ENCODE data around the gene CDC25A. TPM values are rescaled to one million over a fixed set of nuclear protein-coding genes. Genes with fewer than 3 reads are reported as not detected.

Gene CDC25A
- total and polyA plus RNA-seq, 2 of the 8 experiments (the other 6 are each of a cell fraction or from before 2014, with no cell fraction given), result 20.7 to 62.1 TPM

DNA sequence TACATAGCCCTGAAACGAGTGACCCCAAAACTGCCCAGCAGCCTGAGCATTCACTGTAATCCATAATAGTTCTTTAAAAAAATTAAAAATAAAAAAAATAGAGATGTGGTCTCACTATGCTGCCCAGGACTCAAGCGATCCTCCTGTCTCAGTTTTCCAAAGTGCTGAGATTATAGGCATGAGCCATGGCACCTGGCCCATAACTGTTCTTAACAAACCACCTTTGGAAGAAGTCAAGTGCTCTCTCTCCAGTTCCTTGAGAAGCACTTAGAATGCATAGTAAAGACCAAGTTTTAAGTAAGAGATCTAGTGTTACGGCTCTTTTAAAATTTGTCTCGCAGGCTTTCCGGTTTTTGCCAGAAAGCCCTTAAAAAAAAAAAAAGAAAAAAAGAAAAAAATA, 8.2 kb downstream of the CDC25A start:
- no peak for DNase-seq (ENCODE audit: low read depth in 1 of 2, low spot score in 2 of 2)
- TF ChIP-seq RAD21 (IDR thresholded peaks at IDR 0.05 in 1 of 2, conservative IDR thresholded peaks at IDR 0.05 in 1 of 2; ENCODE audit: low read depth in 2 of 2, low read length in 2 of 2), result no peak

More for the DNA sequence above, 8.2 kb downstream of the CDC25A start:
- Histone ChIP-seq H3K4me1 (replicated peaks in 1 of 4; ENCODE audit: control insufficient read depth in 3 of 4, insufficient read depth in 4 of 4, low read length in 3 of 4) (no peaks in the 10 kb centered on the region), H4K91ac (replicated peaks; ENCODE audit: insufficient read length, low read length) (no peak overlapping the region), H2BK15ac (ENCODE audit: low read length) (no peak overlapping the region), H2BK5ac (ENCODE audit: low read depth, low read length) (no peak overlapping the region), H3K4ac (replicated peaks; ENCODE audit: insufficient read length, low read depth, low read length) (no peak overlapping the region), H3K9ac (replicated peaks in 1 of 4; ENCODE audit: extremely low read depth in 1 of 4, low read depth in 3 of 4, low read length in 3 of 4) (no peak overlapping the region), H3K56ac (replicated peaks; ENCODE audit: insufficient read length, low read depth, low read length) (no peak overlapping the region), H3K23ac (ENCODE audit: insufficient read length) (no peak overlapping the region), H3K27ac (ENCODE audit: low read depth, low read length) (no peak overlapping the region), H4K20me1 (replicated peaks in 1 of 2; ENCODE audit: control insufficient read depth in 1 of 2, insufficient read depth in 2 of 2, low read length in 2 of 2) (peaks cover 6 to 10% of the 10 kb centered on the region in 2 experiments), H3K79me1 (ENCODE audit: low read depth, low read length) (peaks cover 2% of the 10 kb centered on the region; the same call in 1 of the 2 replicates), H2AFZ (ENCODE audit: low read length) (no peak overlapping the region), H2AK5ac (ENCODE audit: low read depth, low read length) (no peak overlapping the region), H3K36me3 (ENCODE audit: control insufficient read depth in 2 of 4, insufficient read depth in 4 of 4, low read length in 3 of 4) (peaks cover 53 to 98% (median 85%) of the 10 kb centered on the region in 4 experiments), H2BK12ac (ENCODE audit: low read depth, low read length) (no peak overlapping the region), H4K5ac (ENCODE audit: insufficient read length, low read depth, low read length) (no peak overlapping the region), H3K14ac (ENCODE audit: insufficient read length) (no peak overlapping the region), H2BK120ac (replicated peaks; ENCODE audit: low read depth, low read length) (no peak overlapping the region), H2BK20ac (ENCODE audit: low read length) (no peak overlapping the region), H3K4me2 (ENCODE audit: insufficient read depth in 1 of 2, low read depth in 2 of 2, low read length in 2 of 2) (no peak overlapping the region), H4K8ac (ENCODE audit: extremely low read depth, insufficient read depth, low read length) (no peak overlapping the region), H3K79me2 (ENCODE audit: control insufficient read depth in 1 of 2, insufficient read depth in 2 of 2, low read length in 2 of 2) (peaks cover 0 to 60% of the 10 kb centered on the region in 2 experiments; a peak in 2 of 4 replicates), H3K27me3 (replicated peaks in 1 of 4; ENCODE audit: control insufficient read depth in 3 of 4, extremely low read depth in 1 of 4, insufficient read depth in 3 of 4, low read length in 3 of 4) (no peaks in the 10 kb centered on the region), H3K18ac (ENCODE audit: extremely low read depth, low read length) (no peak overlapping the region), H3K9me3 (ENCODE audit: insufficient read depth in 2 of 2, low read depth in 1 of 2, low read length in 1 of 2) (no peaks in the 10 kb centered on the region), H3K23me2 (ENCODE audit: low read depth, low read length) (no peaks in the 10 kb centered on the region), H3K4me3 (ENCODE audit: extremely low read depth in 1 of 4, insufficient read depth in 2 of 4, low read depth in 3 of 4, low read length in 4 of 4) (no peak overlapping the region)
- 90% methylated on average over 5 of the region's 5 CpGs; no CpG with 5 or more reads in 1 of the 2 experiments for WGBS, 2 experiments (ENCODE audit: extremely low coverage in 1 of 2, insufficient coverage in 1 of 2, insufficient read length in 1 of 2, insufficient replicate concordance in 2 of 2, low coverage in 1 of 2, low lambda C conversion rate in 2 of 2, missing lambda C conversion rate in 1 of 2)
- CTCF ChIA-PET (ENCODE audit: partially characterized antibody), result no interaction called here
- POLR2A ChIA-PET (ENCODE audit: partially characterized antibody), result interaction anchor here (1.0 to 1.5 kb wide), 4 partner anchors 8 to 60 kb away, joined by 4 to 9 read pairs (median 4); partner anchors contain the start of genes CDC25A and ZNF589
- FAIRE-seq, result no peak

Measured in H1 (cell line).